CD4-positive, alpha-beta T cell treated with Interleukin-6 for 4 hours (primary cell): Measurements from ENCODE around the gene ANGPTL4.
"Not testable (repeated sequence)": the region's sequence is repeated elsewhere in the genome, so short reads cannot be mapped to it uniquely, and the experiment has no call there.

ENCODE experiments used
- DNase-seq: peaks from one replicate; pipeline ENCODE4 v3.0.0-alpha.2; 2020; ENCODE audit warnings: mixed read lengths

ANGPTL4 gene

GRCh38 chr19:8366121-8366581, 2.2 kb downstream of the ANGPTL4 start:
- DNase-seq, result no peak

- DNase-seq, result no peak
These were observed 3.0 kb downstream of the ANGPTL4 start for GRCh38 chr19:8366961-8367326.

GRCh38 chr19:8367327-8368001, 3.5 kb downstream of the ANGPTL4 start:
- no peak for DNase-seq

GRCh38 chr19:8370176-8371010, 6.4 kb downstream of the ANGPTL4 start:
- DNase-seq, result no peak

- no peak for DNase-seq
These were observed 7.3 kb downstream of the ANGPTL4 start for GRCh38 chr19:8371011-8371804.

- no peak for DNase-seq
These were observed 10.2 kb downstream of the ANGPTL4 start for GRCh38 chr19:8373867-8374813.

GRCh38 chr19:8375766-8376165, 11.8 kb downstream of the ANGPTL4 start:
- DNase-seq, result not testable (repeated sequence)

GRCh38 chr19:8376373-8376974, 12.5 kb downstream of the ANGPTL4 start:
- not testable (repeated sequence) for DNase-seq

GRCh38 chr19:8377598-8377997, 13.6 kb downstream of the ANGPTL4 start:
- no peak for DNase-seq

GRCh38 chr19:8379156-8379891, 15.4 kb downstream of the ANGPTL4 start:
- not testable (repeated sequence) for DNase-seq

GRCh38 chr19:8384569-8384968, 20.6 kb downstream of the ANGPTL4 start:
- DNase-seq, result not testable (repeated sequence)

- DNase-seq, result not testable (repeated sequence)
These were observed 21.1 kb downstream of the ANGPTL4 start for GRCh38 chr19:8385103-8385502.

- DNase-seq, result not testable (repeated sequence)
These were observed 21.6 kb downstream of the ANGPTL4 start for GRCh38 chr19:8385566-8385965.

GRCh38 chr19:8386419-8386818, 22.5 kb downstream of the ANGPTL4 start:
- DNase-seq, result not testable (repeated sequence)

- DNase-seq, result no peak
These were observed 23.0 kb downstream of the ANGPTL4 start for GRCh38 chr19:8386990-8387389.

GRCh38 chr19:8387688-8388611, 24.0 kb downstream of the ANGPTL4 start:
- DNase-seq, result no peak

- no peak for DNase-seq
These were observed 24.6 kb downstream of the ANGPTL4 start for GRCh38 chr19:8388612-8388958.

GRCh38 chr19:8389891-8390616, 26.1 kb downstream of the ANGPTL4 start, which contains the start of gene RAB11B:
Gene RAB11B, plus strand, starts transcription at chr19:8390360. Its CDS starts 57 bp downstream, at chr19:8390417.
- DNase-seq, result peak; percentile 98

GRCh38 chr19:8390617-8390981, 26.6 kb downstream of the ANGPTL4 start:
- peak; percentile 91 for DNase-seq
